Vagina (tissue), 2 donors: ENCODE measurements around the gene NRXN3.

Experiments used
- CTCF ChIP-seq, 3 experiments: fragments of 450-650 bp in 2 of 3; fragments of 200-600 bp in 1 of 3; sonication (generic) in 1 of 3; IDR thresholded peaks; one replicate each; pipeline ENCODE4 v1.5.1; 2017 to 2019; ENCODE audit warnings: antibody characterized with exemption in 3 of 3, mild to moderate bottlenecking in 2 of 3, moderate library complexity in 2 of 3
- POLR2A ChIP-seq, 2 donors: fragments of 450-650 bp; IDR thresholded peaks; one replicate each; pipeline ENCODE4 v1.6.1; 2017; ENCODE audit warnings: antibody characterized with exemption in 2 of 2, mild to moderate bottlenecking in 2 of 2, moderate library complexity in 2 of 2
- POLR2AphosphoS5 ChIP-seq, 2 donors: sonication (generic); formaldehyde crosslinking; IDR thresholded peaks; one replicate each; pipeline ENCODE4 v1.9.0; 2017; ENCODE audit warnings: antibody characterized with exemption in 2 of 2, mild to moderate bottlenecking in 2 of 2, low read depth in 1 of 2; ENCODE audit not compliant: insufficient read depth in 1 of 2

GRCh38 chr14:79443602-79444001 lies 1273.4 kb downstream of the NRXN3 start:
- TF ChIP-seq POLR2A (IDR thresholded peaks at IDR 0.05), result no peak
- no peak for TF ChIP-seq CTCF (IDR thresholded peaks at IDR 0.05)
- no peak for TF ChIP-seq POLR2AphosphoS5 (IDR thresholded peaks at IDR 0.05; ENCODE audit: insufficient read depth in 1 of 2, low read depth in 1 of 2)
